HG03432 (cell line): ENCODE results near the gene LRIT1.
A peak's percentile ranks its signal among the peaks of the same experiment; 100 is the strongest.

Experiments used
- ATAC-seq: cut with Tn5 transposase; IDR thresholded peaks from one replicate; pipeline ENCODE4 v1.9.1; 2021; ENCODE audit warnings: mild to moderate bottlenecking, moderate library complexity; ENCODE audit not compliant: unreplicated experiment

LRIT1 gene

GRCh38 chr10:84256510-84257342, 15.4 kb upstream of the LRIT1 start:
- peak; percentile 79 for ATAC-seq

GRCh38 chr10:84254552-84255478, 13.5 kb upstream of the LRIT1 start:
- no peak for ATAC-seq

- no peak for ATAC-seq
Measured at GRCh38 chr10:84248794-84249193, 7.4 kb upstream of the LRIT1 start.

GRCh38 chr10:84247496-84247895, 6.2 kb upstream of the LRIT1 start:
- ATAC-seq = no peak

- ATAC-seq = no peak
Measured at GRCh38 chr10:84244651-84245270, 3.4 kb upstream of the LRIT1 start, which contains the start of gene RGR. Gene RGR (plus strand): TSS chr10:84245053. CDS start chr10:84245091, 38 bp downstream.

- ATAC-seq = no peak
Measured at GRCh38 chr10:84243759-84244158, 2.4 kb upstream of the LRIT1 start.

- no peak for ATAC-seq
Measured at GRCh38 chr10:84238909-84239308, 2.4 kb downstream of the LRIT1 start.

- no peak for ATAC-seq
Measured at GRCh38 chr10:84237199-84238051, 3.9 kb downstream of the LRIT1 start.

- ATAC-seq = no peak
Measured at GRCh38 chr10:84236807-84237198, 4.5 kb downstream of the LRIT1 start.

GRCh38 chr10:84235096-84235495, 6.2 kb downstream of the LRIT1 start:
- no peak for ATAC-seq

- ATAC-seq = no peak
Measured at GRCh38 chr10:84234479-84234878, 6.9 kb downstream of the LRIT1 start.

GRCh38 chr10:84233940-84234339, 7.4 kb downstream of the LRIT1 start:
- no peak for ATAC-seq

- no peak for ATAC-seq
Measured at GRCh38 chr10:84232376-84232775, 9.0 kb downstream of the LRIT1 start.

GRCh38 chr10:84230359-84230758, 11.0 kb downstream of the LRIT1 start:
- no peak for ATAC-seq

GRCh38 chr10:84227810-84228209, 13.5 kb downstream of the LRIT1 start:
- no peak for ATAC-seq

- no peak for ATAC-seq
Measured at GRCh38 chr10:84226616-84227015, 14.7 kb downstream of the LRIT1 start.

- no peak for ATAC-seq
Measured at GRCh38 chr10:84225427-84226173, 15.7 kb downstream of the LRIT1 start, which contains the start of gene LRIT2. Gene LRIT2 (minus strand): TSS chr10:84225544. CDS start chr10:84225520, 24 bp downstream.

GRCh38 chr10:84224411-84225028, 16.8 kb downstream of the LRIT1 start:
- no peak for ATAC-seq

- ATAC-seq = no peak
Measured at GRCh38 chr10:84221916-84222315, 19.4 kb downstream of the LRIT1 start.
